ENCODE measurements around the gene NOP53. TPM values are rescaled to one million over a fixed set of nuclear protein-coding genes. Genes with fewer than 3 reads are reported as not detected.
"Not testable (repeated sequence)": the region's sequence is repeated elsewhere in the genome, so short reads cannot be mapped to it uniquely, and the experiment has no call there.

The NOP53 gene
- total RNA-seq, 4 donors from 2014 or later, result 329 to 412 (median 356) TPM

GRCh38 chr19:47740866-47741519 is 4.4 kb upstream of the NOP53 start:
- 86% methylated on average over 40 of the region's 48 CpGs for WGBS

DNA sequence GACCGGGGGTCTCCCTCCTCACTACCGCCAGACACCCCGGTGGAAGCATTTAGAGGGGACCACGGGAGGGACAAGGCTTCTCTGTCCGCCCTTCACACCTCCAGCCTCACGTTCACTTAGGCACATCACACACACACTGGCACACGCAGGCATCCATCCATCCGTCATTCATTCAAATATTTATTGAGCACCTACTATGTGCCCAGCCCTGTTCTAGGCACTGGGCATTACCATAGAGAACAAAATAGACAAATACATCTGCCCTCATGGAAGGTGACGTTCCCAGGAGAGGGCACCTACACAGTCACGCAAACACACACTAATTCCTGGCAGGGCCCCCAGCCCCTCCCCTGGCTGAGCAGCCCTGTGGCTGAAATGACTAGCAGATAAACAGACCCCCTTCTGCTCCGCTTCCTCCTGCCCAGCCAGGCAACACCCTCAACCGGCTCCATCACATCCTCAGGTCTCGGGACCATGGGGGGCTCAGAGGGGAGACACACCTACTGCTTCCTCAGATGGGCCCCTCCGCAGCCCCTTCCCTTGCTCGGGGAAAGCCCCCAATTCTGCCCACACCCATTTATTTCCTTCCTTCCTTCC is 3.7 kb upstream of the NOP53 start:
- WGBS, result 71% methylated on average over 11 of the region's 15 CpGs
- TF ChIP-seq POLR2A (IDR thresholded peaks at IDR 0.05), result no peak
- TF ChIP-seq POLR2AphosphoS5 (IDR thresholded peaks at IDR 0.05), result no peak
- TF ChIP-seq, protein P1, sequence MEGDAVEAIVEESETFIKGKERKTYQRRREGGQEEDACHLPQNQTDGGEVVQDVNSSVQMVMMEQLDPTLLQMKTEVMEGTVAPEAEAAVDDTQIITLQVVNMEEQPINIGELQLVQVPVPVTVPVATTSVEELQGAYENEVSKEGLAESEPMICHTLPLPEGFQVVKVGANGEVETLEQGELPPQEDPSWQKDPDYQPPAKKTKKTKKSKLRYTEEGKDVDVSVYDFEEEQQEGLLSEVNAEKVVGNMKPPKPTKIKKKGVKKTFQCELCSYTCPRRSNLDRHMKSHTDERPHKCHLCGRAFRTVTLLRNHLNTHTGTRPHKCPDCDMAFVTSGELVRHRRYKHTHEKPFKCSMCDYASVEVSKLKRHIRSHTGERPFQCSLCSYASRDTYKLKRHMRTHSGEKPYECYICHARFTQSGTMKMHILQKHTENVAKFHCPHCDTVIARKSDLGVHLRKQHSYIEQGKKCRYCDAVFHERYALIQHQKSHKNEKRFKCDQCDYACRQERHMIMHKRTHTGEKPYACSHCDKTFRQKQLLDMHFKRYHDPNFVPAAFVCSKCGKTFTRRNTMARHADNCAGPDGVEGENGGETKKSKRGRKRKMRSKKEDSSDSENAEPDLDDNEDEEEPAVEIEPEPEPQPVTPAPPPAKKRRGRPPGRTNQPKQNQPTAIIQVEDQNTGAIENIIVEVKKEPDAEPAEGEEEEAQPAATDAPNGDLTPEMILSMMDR (IDR thresholded peaks at IDR 0.05), result no peak
- TF ChIP-seq EP300 (IDR thresholded peaks at IDR 0.05), result no peak
- peak overlapping the region; percentile 94 for H3K27ac ChIP-seq
- peaks cover 35% of the 10 kb centered on the region for H3K4me1 ChIP-seq
- peaks cover 50% of the 10 kb centered on the region for H3K36me3 ChIP-seq
- H3K27me3 ChIP-seq, result no peaks in the 10 kb centered on the region
- no peak overlapping the region for H3K4me3 ChIP-seq
- no peak for DNase-seq (ENCODE audit: low spot score in 2 of 2)
- no peaks in the 10 kb centered on the region for H3K9me3 ChIP-seq

More at GRCh38 chr19:47740866-47741519, 4.4 kb upstream of the NOP53 start:
- Histone ChIP-seq H3K27me3 (no peaks in the 10 kb centered on the region), H3K4me1 (peaks cover 29% of the 10 kb centered on the region), H3K27ac (no peak overlapping the region), H3K9me3 (no peaks in the 10 kb centered on the region), H3K36me3 (peaks cover 56% of the 10 kb centered on the region), H3K4me3 (no peak overlapping the region)
- TF ChIP-seq EP300 (IDR thresholded peaks at IDR 0.05) (no peak), POLR2AphosphoS5 (IDR thresholded peaks at IDR 0.05) (no peak), POLR2A (IDR thresholded peaks at IDR 0.05) (no peak)
- TF ChIP-seq, protein P1 (IDR thresholded peaks at IDR 0.05), result no peak
- no peak for DNase-seq (ENCODE audit: low spot score in 2 of 2)

GRCh38 chr19:47742634-47743033 is 2.7 kb upstream of the NOP53 start:
- Histone ChIP-seq H3K9me3 (no peaks in the 10 kb centered on the region), H3K27ac (peak overlapping the region; percentile 94), H3K36me3 (peaks cover 50% of the 10 kb centered on the region), H3K27me3 (no peaks in the 10 kb centered on the region), H3K4me3 (peak overlapping the region; percentile 32), H3K4me1 (peaks cover 44% of the 10 kb centered on the region)
- 33% methylated on average over 12 of the region's 13 CpGs for WGBS
- no peak for DNase-seq (ENCODE audit: low spot score in 2 of 2)
- TF ChIP-seq, protein P1 (IDR thresholded peaks at IDR 0.05), result no peak
- no peak for TF ChIP-seq POLR2A (IDR thresholded peaks at IDR 0.05)
- no peak for TF ChIP-seq POLR2AphosphoS5 (IDR thresholded peaks at IDR 0.05)
- no peak for TF ChIP-seq EP300 (IDR thresholded peaks at IDR 0.05)

DNA sequence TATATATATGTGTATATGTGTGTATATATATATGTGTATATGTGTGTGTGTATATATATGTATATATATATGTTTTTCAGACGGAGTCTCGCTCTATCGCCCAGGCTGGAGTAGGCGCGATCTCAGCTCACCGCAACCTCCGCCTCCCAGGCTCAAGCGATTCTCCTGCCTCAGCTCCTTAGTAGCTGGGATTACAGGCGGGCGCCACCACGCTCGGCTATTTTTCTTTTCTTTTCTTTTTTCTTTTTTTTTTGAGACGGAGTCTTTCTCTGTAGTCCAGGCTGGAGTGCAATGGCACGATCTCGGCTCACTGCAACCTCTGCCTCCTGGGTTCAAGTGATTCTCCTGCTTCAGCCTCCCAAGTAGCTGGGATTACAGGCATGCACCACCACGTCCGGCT is 783 bp downstream of the NOP53 start:
- peak overlapping the region; percentile 80 for H3K4me3 ChIP-seq
- not testable (repeated sequence) for H3K9me3 ChIP-seq; H3K27me3 ChIP-seq; DNase-seq (ENCODE audit: low spot score in 2 of 2)
- H3K27ac ChIP-seq, result peak overlapping the region; percentile 98
- WGBS, result 67% methylated on average over 17 of the region's 17 CpGs
- peaks cover 52% of the 10 kb centered on the region for H3K4me1 ChIP-seq
- H3K36me3 ChIP-seq, result peaks cover 45% of the 10 kb centered on the region

GRCh38 chr19:47749326-47749725 is 4.0 kb downstream of the NOP53 start:
- Histone ChIP-seq H3K36me3 (peaks cover 68% of the 10 kb centered on the region), H3K4me3 (no peak overlapping the region), H3K4me1 (peaks cover 35% of the 10 kb centered on the region), H3K9me3 (no peaks in the 10 kb centered on the region), H3K27ac (no peak overlapping the region), H3K27me3 (no peaks in the 10 kb centered on the region)
- no peak for DNase-seq (ENCODE audit: low spot score in 2 of 2)
- 72% methylated on average over 3 of the region's 3 CpGs for WGBS
- TF ChIP-seq POLR2AphosphoS5 (IDR thresholded peaks at IDR 0.05) (no peak), EP300 (IDR thresholded peaks at IDR 0.05) (no peak), POLR2A (IDR thresholded peaks at IDR 0.05) (no peak)
- TF ChIP-seq, protein P1 (IDR thresholded peaks at IDR 0.05), result no peak
